Mesothelial cell of epicardium (in vitro differentiated cells): Measurements from ENCODE around the gene SLC1A6. TPM values are rescaled to one million over a fixed set of nuclear protein-coding genes. Genes with fewer than 3 reads are reported as not detected.

Source experiments
- DNase-seq, 2 experiments: peaks; one replicate each; pipeline ENCODE4 v3.0.0; 2021; ENCODE audit warnings: low spot score in 2 of 2; ENCODE audit not compliant: unreplicated experiment in 2 of 2
- H3K27ac Mint-ChIP-seq: 2 replicates; pipeline ENCODE4 v1.8.0; 2021; ENCODE audit warnings: mixed read lengths
- H3K27me3 Mint-ChIP-seq: 2 replicates; pipeline ENCODE4 v1.8.0; 2021; ENCODE audit warnings: low read depth, mixed read lengths
- H3K36me3 Mint-ChIP-seq: 2 replicates; pipeline ENCODE4 v1.8.0; 2021; ENCODE audit warnings: mixed read lengths
- H3K4me1 Mint-ChIP-seq: 2 replicates; pipeline ENCODE4 v1.8.0; 2021; ENCODE audit warnings: mixed read lengths
- H3K4me3 Mint-ChIP-seq: 2 replicates; pipeline ENCODE4 v1.8.0; 2021; ENCODE audit warnings: mild to moderate bottlenecking, moderate library complexity, mixed read lengths
- H3K9me3 Mint-ChIP-seq: 2 replicates; pipeline ENCODE4 v1.8.0; 2021; ENCODE audit warnings: mixed read lengths
- total RNA-seq: library from RNA; stranded (reverse); gene quantifications from 3 replicates; pipeline ENCODE4 v1.2.1, GENCODE V29; 2021
- TF ChIP-seq, protein P1 (sequence below): fragments of 200-600 bp; sonication (generic); IDR thresholded peaks from one replicate; pipeline ENCODE4 v1.5.0; 2021; ENCODE audit warnings: antibody characterized with exemption; ENCODE audit not compliant: unreplicated experiment

Gene SLC1A6
- total RNA-seq, 1 donor from 2014 or later = 0.42 TPM

DNA sequence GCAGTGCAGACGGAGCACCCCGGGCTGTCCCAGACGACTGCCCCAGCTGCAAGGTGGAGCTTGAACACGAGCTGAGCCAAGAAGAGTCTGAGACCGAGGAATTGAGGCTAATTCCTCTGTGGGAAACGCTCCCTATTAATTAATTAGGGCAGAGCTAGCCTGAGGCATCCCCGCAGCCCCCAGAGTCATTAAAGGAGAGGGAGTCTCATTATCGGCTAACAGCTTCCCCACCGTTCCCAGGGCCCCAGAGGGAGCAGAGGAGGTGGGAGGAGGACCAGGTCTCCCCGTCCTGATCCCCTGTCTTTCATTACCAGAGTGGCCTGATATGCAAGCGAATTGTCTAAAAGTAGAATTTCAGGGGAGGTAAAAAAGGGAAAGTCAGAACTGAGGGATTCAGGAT is 13.1 kb upstream of the SLC1A6 start:
- Mint-ChIP-seq H3K27ac (no peak overlapping the region), H3K4me3 (no peak overlapping the region), H3K4me1 (no peaks in the 10 kb centered on the region), H3K36me3 (no peaks in the 10 kb centered on the region), H3K9me3 (peaks cover 49% of the 10 kb centered on the region), H3K27me3 (no peaks in the 10 kb centered on the region)
- DNase-seq = no peak
- TF ChIP-seq, protein P1, sequence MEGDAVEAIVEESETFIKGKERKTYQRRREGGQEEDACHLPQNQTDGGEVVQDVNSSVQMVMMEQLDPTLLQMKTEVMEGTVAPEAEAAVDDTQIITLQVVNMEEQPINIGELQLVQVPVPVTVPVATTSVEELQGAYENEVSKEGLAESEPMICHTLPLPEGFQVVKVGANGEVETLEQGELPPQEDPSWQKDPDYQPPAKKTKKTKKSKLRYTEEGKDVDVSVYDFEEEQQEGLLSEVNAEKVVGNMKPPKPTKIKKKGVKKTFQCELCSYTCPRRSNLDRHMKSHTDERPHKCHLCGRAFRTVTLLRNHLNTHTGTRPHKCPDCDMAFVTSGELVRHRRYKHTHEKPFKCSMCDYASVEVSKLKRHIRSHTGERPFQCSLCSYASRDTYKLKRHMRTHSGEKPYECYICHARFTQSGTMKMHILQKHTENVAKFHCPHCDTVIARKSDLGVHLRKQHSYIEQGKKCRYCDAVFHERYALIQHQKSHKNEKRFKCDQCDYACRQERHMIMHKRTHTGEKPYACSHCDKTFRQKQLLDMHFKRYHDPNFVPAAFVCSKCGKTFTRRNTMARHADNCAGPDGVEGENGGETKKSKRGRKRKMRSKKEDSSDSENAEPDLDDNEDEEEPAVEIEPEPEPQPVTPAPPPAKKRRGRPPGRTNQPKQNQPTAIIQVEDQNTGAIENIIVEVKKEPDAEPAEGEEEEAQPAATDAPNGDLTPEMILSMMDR = no peak

GRCh38 chr19:14985133-14985532 is 5.5 kb upstream of the SLC1A6 start:
- TF ChIP-seq, protein P1 = no peak
- Mint-ChIP-seq H3K36me3 (no peaks in the 10 kb centered on the region), H3K4me1 (no peaks in the 10 kb centered on the region), H3K9me3 (peaks cover 22% of the 10 kb centered on the region), H3K4me3 (no peak overlapping the region), H3K27ac (no peak overlapping the region), H3K27me3 (peaks cover 19% of the 10 kb centered on the region)
- DNase-seq = no peak

- Mint-ChIP-seq H3K27me3 (peaks cover 48% of the 10 kb centered on the region), H3K4me1 (no peaks in the 10 kb centered on the region), H3K36me3 (no peaks in the 10 kb centered on the region), H3K9me3 (peaks cover 14% of the 10 kb centered on the region), H3K27ac (no peak overlapping the region), H3K4me3 (no peak overlapping the region)
- TF ChIP-seq, protein P1 = no peak
- no peak for DNase-seq
Observed at GRCh38 chr19:14978161-14978776, 1.4 kb downstream of the SLC1A6 start.

- Mint-ChIP-seq H3K4me3 (no peak overlapping the region), H3K27me3 (peaks cover 48% of the 10 kb centered on the region), H3K9me3 (peaks cover 18% of the 10 kb centered on the region), H3K36me3 (no peaks in the 10 kb centered on the region), H3K4me1 (no peaks in the 10 kb centered on the region), H3K27ac (no peak overlapping the region)
- no peak for DNase-seq
- TF ChIP-seq, protein P1 = no peak
Observed at GRCh38 chr19:14977128-14977527, 2.5 kb downstream of the SLC1A6 start.

DNA sequence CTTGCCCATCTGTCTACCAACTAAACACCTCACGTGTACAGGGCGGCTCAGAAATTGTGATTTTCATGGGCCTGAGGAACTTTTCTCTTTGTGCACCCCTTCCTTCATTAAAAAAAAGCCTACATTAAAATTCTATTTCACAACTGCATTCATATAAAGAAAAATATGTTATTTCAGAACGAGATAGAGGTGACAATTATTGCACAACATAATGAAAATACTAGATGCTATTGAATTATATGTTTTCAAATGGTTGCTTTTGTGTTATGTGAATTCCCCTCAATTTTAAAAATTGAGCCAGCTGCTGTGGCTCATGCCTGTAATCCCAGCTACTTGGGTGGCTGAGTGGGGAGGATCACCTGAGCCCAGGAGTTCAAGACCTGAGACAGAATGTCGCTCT is 5.2 kb downstream of the SLC1A6 start:
- no peak overlapping the region for H3K27ac Mint-ChIP-seq
- H3K36me3 Mint-ChIP-seq = no peaks in the 10 kb centered on the region
- H3K4me3 Mint-ChIP-seq = no peak overlapping the region
- peaks cover 26% of the 10 kb centered on the region for H3K27me3 Mint-ChIP-seq
- peaks cover 32% of the 10 kb centered on the region for H3K9me3 Mint-ChIP-seq
- DNase-seq = no peak
- TF ChIP-seq, protein P1 = no peak
- H3K4me1 Mint-ChIP-seq = no peaks in the 10 kb centered on the region

- H3K36me3 Mint-ChIP-seq = no peaks in the 10 kb centered on the region
- peaks cover 11% of the 10 kb centered on the region for H3K27me3 Mint-ChIP-seq
- H3K4me3 Mint-ChIP-seq = no peak overlapping the region
- DNase-seq = no peak
- H3K9me3 Mint-ChIP-seq = peaks cover 49% of the 10 kb centered on the region
- H3K27ac Mint-ChIP-seq = no peak overlapping the region
- TF ChIP-seq, protein P1 = no peak
- no peaks in the 10 kb centered on the region for H3K4me1 Mint-ChIP-seq
Observed at GRCh38 chr19:14972676-14973075, 7.0 kb downstream of the SLC1A6 start.
